HepG2 (cell line): ENCODE measurements around the gene ANKZF1.

Experiments used
- ARNT ChIP-seq: fragments of 450-650 bp; IDR thresholded peaks from 2 replicates; pipeline ENCODE4 v1.6.1; 2017
- CTCF ChIP-seq: sonication (generic); formaldehyde crosslinking; IDR thresholded peaks from 2 replicates; pipeline ENCODE4 v1.5.0; 2020; ENCODE audit warnings: mild to moderate bottlenecking, missing genetic modification reagents, moderate library complexity
- EZH2 ChIP-seq: conservative IDR thresholded peaks from 2 replicates; pipeline ENCODE4 v1.6.1; 2012; ENCODE audit warnings: mild to moderate bottlenecking, low read depth, low read length, moderate library complexity
- HNRNPK ChIP-seq: fragments of 200-400 bp; formaldehyde crosslinking; IDR thresholded peaks from 2 replicates; pipeline ENCODE4 v1.6.1; 2018; ENCODE audit warnings: low read length, low read depth, moderate library complexity, mild to moderate bottlenecking; ENCODE audit not compliant: poor library complexity, severe bottlenecking
- MAFG ChIP-seq: sonication (generic); formaldehyde crosslinking; IDR thresholded peaks from 2 replicates; pipeline ENCODE4 v1.5.1; 2020; ENCODE audit warnings: mild to moderate bottlenecking, missing genetic modification reagents
- NCOA1 ChIP-seq: sonication (generic); formaldehyde crosslinking; IDR thresholded peaks from 2 replicates; pipeline ENCODE4 v1.9.0; 2021; ENCODE audit warnings: missing genetic modification reagents
- NR2C2 ChIP-seq: sonication (generic); formaldehyde crosslinking; IDR thresholded peaks from 2 replicates; pipeline ENCODE4 v1.4.0; 2020; ENCODE audit warnings: missing genetic modification reagents, mild to moderate bottlenecking, moderate library complexity, borderline replicate concordance
- POLR2A ChIP-seq, 2 experiments: IDR thresholded peaks; 2 replicates each; pipeline ENCODE4 v1.6.1; 2011; ENCODE audit warnings: low read depth in 2 of 2, low read length in 2 of 2, mild to moderate bottlenecking in 1 of 2, moderate library complexity in 1 of 2; ENCODE audit not compliant: insufficient read depth in 1 of 2
- POLR2AphosphoS5 ChIP-seq: IDR thresholded peaks from 2 replicates; pipeline ENCODE4 v1.6.1; 2012; ENCODE audit warnings: low read depth, low read length
- RFX5 ChIP-seq: IDR thresholded peaks from 2 replicates; pipeline ENCODE4 v1.6.1; 2011; ENCODE audit warnings: low read depth, low read length, improper control_type of control experiment
- USF2 ChIP-seq, 2 experiments: sonication (generic) in 1 of 2; formaldehyde crosslinking in 1 of 2; IDR thresholded peaks; 2 replicates each; pipeline versions ENCODE4 v1.5.1 to v1.6.1; 2011 to 2020; ENCODE audit warnings: borderline replicate concordance in 1 of 2, low read depth in 1 of 2, low read length in 1 of 2, mild to moderate bottlenecking in 1 of 2, missing genetic modification reagents in 1 of 2, moderate library complexity in 1 of 2
- TF ChIP-seq, protein P1 (sequence below): sonication (generic); formaldehyde crosslinking; IDR thresholded peaks from 2 replicates; pipeline ENCODE4 v1.4.0; 2020; ENCODE audit warnings: mild to moderate bottlenecking, missing genetic modification reagents

GRCh38 chr2:219282943-219283581, 53.5 kb downstream of the ANKZF1 start:
- TF ChIP-seq CTCF (CRISPR knock-in tag) (no peak), USF2 (IDR thresholded peaks at IDR 0.05; ENCODE audit: low read depth, low read length) (no peak), USF2 (CRISPR knock-in tag; IDR thresholded peaks at IDR 0.05; ENCODE audit: borderline replicate concordance) (no peak), ARNT (no peak), EZH2 (no peak), NCOA1 (no peak), MAFG (no peak), HNRNPK (no peak), NR2C2 (CRISPR knock-in tag) (no peak), POLR2A (IDR thresholded peaks at IDR 0.05; ENCODE audit: insufficient read depth in 1 of 2, low read depth in 2 of 2, low read length in 2 of 2) (no peak), RFX5 (no peak), POLR2AphosphoS5 (no peak)
- TF ChIP-seq, protein P1, sequence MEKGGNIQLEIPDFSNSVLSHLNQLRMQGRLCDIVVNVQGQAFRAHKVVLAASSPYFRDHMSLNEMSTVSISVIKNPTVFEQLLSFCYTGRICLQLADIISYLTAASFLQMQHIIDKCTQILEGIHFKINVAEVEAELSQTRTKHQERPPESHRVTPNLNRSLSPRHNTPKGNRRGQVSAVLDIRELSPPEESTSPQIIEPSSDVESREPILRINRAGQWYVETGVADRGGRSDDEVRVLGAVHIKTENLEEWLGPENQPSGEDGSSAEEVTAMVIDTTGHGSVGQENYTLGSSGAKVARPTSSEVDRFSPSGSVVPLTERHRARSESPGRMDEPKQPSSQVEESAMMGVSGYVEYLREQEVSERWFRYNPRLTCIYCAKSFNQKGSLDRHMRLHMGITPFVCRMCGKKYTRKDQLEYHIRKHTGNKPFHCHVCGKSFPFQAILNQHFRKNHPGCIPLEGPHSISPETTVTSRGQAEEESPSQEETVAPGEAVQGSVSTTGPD (CRISPR knock-in tag): no peak
